Measurements from ENCODE around the gene SERPINA9.
"Not testable (repeated sequence)": the region's sequence is repeated elsewhere in the genome, so short reads cannot be mapped to it uniquely, and the experiment has no call there.

The SERPINA9 gene

DNA sequence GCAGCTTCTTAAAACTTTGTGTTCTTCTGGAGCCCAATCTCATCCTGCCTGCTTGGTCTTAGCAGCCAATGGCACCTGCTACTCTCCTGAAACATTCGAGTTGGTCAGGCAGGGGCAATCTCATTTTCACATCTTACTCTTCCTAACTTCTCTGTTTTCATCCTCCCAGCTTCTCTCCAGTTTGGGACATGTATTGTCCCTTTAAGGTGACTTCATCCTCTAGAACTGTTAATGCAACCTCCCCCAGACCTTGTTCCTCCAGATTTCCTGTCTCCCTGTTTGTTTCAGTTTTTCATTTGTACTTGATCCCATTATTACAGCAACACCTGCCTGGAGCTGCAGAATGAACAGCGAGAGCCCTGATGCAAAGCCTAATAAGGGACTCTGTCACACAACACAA is 54.7 kb downstream of the SERPINA9 start:
- no peak for DNase-seq

DNA sequence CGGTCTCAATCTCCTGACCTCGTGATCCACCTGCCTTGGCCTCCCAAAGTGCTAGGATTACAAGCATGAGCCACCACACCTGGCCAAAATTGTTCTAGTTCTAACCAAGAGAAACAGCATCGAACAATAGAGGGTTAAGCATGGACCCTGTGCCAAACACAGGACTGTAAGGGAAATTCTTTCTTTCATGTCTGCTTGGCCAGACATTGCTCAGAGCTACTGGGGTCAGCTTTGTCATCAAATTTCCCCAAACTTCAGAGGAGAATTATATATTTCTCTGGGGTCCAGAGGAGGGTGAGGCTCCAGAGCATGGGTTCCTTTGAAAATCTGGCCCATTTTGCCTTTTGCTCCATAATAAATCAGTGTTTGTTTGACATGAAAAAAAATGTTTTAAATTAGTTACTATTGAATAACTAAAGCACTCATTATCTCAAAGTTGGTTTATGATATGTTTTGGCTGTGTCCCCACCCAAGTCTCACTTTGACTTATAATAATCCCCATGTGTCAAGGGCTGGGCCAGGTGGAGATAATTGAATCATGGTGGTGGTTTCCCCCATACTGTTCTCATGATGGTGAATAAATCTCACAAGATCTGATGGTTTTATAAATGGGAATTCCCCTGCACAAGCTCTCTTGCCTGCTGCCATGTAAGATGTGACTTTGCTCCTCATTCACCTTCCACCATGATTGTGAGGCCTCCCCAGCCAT is 58.3 kb downstream of the SERPINA9 start:
- not testable (repeated sequence) for DNase-seq
